ENCODE results near the gene NNAT. TPM values are rescaled to one million over a fixed set of nuclear protein-coding genes. Genes with fewer than 3 reads are reported as not detected.

NNAT gene
- total RNA-seq, 2 donors from 2014 or later: 0.78 to 2.6 TPM

GRCh38 chr20:37533154-37533715 is 12.2 kb downstream of the NNAT start:
- no peak for DNase-seq (ENCODE audit: low spot score)
- no peak overlapping the region for H3K27ac ChIP-seq
- H3K27me3 ChIP-seq: no peaks in the 10 kb centered on the region
- no peaks in the 10 kb centered on the region for H3K36me3 ChIP-seq
- H3K9me3 ChIP-seq: no peaks in the 10 kb centered on the region
- H3K4me1 ChIP-seq: peaks cover 0 to 13% of the 10 kb centered on the region in 2 donors
- no peak overlapping the region for H3K4me3 ChIP-seq
- no peak for TF ChIP-seq CTCF (IDR thresholded peaks at IDR 0.05)

- Histone ChIP-seq H3K4me3 (no peak overlapping the region), H3K4me1 (peaks cover 0 to 7% of the 10 kb centered on the region in 2 donors), H3K27me3 (no peaks in the 10 kb centered on the region), H3K27ac (no peak overlapping the region), H3K36me3 (no peaks in the 10 kb centered on the region), H3K9me3 (no peaks in the 10 kb centered on the region)
- TF ChIP-seq CTCF (IDR thresholded peaks at IDR 0.05): peak; percentile 81 to 88
- peak; percentile 66 for DNase-seq (ENCODE audit: low spot score)
Observed at GRCh38 chr20:37534401-37535157, 13.5 kb downstream of the NNAT start.

DNA sequence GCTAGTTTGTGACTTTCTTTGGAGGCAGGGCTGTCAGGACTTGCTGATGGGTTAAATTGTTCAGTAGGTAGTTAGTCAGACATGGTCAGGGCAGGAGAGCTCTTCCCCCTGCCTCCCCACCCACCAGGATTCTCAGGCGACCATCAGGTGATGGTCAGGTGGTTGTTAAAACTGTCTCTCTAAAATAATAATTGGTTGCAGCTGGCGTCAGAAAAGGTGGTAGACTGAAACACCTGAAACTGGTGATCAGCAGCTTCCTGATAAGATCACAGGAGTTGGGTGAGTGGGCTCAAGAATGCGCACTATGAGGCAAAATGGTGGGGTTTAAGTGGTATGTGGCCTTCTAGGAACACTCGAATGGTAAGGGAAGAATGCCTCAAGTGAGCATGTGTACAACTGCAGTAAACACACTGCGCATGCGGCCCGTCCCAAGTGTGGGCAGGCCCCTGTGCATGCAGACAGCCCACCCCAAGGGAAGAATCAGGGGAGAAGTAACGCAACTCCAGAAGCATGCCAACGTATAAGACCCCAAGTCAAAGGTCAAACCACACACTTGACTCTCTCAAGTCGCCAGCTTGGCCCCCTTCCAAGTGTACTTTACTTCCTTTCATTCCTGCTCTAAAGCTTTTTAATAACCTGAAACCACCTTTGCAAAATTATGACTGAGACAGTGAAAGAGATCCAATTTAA is 14.5 kb downstream of the NNAT start:
- H3K36me3 ChIP-seq: no peaks in the 10 kb centered on the region
- no peak overlapping the region for H3K27ac ChIP-seq
- H3K4me3 ChIP-seq: no peak overlapping the region
- no peaks in the 10 kb centered on the region for H3K9me3 ChIP-seq
- no peak for TF ChIP-seq CTCF (IDR thresholded peaks at IDR 0.05)
- DNase-seq (ENCODE audit: low spot score): no peak
- H3K4me1 ChIP-seq: peaks cover 0 to 7% of the 10 kb centered on the region in 2 donors
- no peaks in the 10 kb centered on the region for H3K27me3 ChIP-seq

GRCh38 chr20:37537505-37537904 is 16.5 kb downstream of the NNAT start:
- Histone ChIP-seq H3K36me3 (no peaks in the 10 kb centered on the region), H3K27me3 (no peaks in the 10 kb centered on the region), H3K4me3 (no peak overlapping the region), H3K9me3 (no peaks in the 10 kb centered on the region), H3K27ac (no peak overlapping the region), H3K4me1 (peaks cover 0 to 7% of the 10 kb centered on the region in 2 donors)
- DNase-seq (ENCODE audit: low spot score): no peak
- TF ChIP-seq CTCF (IDR thresholded peaks at IDR 0.05): no peak

- Histone ChIP-seq H3K27me3 (no peaks in the 10 kb centered on the region), H3K4me3 (no peak overlapping the region), H3K27ac (no peak overlapping the region), H3K36me3 (no peaks in the 10 kb centered on the region), H3K9me3 (no peaks in the 10 kb centered on the region), H3K4me1 (peaks cover 0 to 7% of the 10 kb centered on the region in 2 donors)
- no peak for TF ChIP-seq CTCF (IDR thresholded peaks at IDR 0.05)
- no peak for DNase-seq (ENCODE audit: low spot score)
Observed at GRCh38 chr20:37538003-37538402, 17.0 kb downstream of the NNAT start.

Measured in right atrium auricular region (tissue), 2 donors.